NCI-H1694 treated with DMSO at 0.1 percent for 48 hours (cell line): ENCODE measurements around the gene CLASP2.
A peak's percentile ranks its signal among the peaks of the same experiment; 100 is the strongest.

Source experiments
- DNase-seq: peaks from one replicate; lab custom pipeline; 2025; lab: John Stamatoyannopoulos, UW

The CLASP2 gene

GRCh38 chr3:33636125-33636850 is 81.8 kb downstream of the CLASP2 start:
- peak; percentile 14 for DNase-seq

- DNase-seq: no peak
These were observed 83.8 kb downstream of the CLASP2 start for GRCh38 chr3:33634262-33634661.

GRCh38 chr3:33629219-33629618 is 88.8 kb downstream of the CLASP2 start:
- no peak for DNase-seq

GRCh38 chr3:33624756-33625155 is 93.3 kb downstream of the CLASP2 start:
- no peak for DNase-seq

GRCh38 chr3:33613041-33613440 is 105.0 kb downstream of the CLASP2 start:
- DNase-seq: no peak

GRCh38 chr3:33612607-33613006 is 105.4 kb downstream of the CLASP2 start:
- DNase-seq: no peak

GRCh38 chr3:33602829-33603228 is 115.2 kb downstream of the CLASP2 start:
- no peak for DNase-seq

- DNase-seq: peak; percentile 0
These were observed 120.8 kb downstream of the CLASP2 start for GRCh38 chr3:33597257-33597689.

- no peak for DNase-seq
These were observed 125.1 kb downstream of the CLASP2 start for GRCh38 chr3:33592999-33593398.

GRCh38 chr3:33590541-33590940 is 127.5 kb downstream of the CLASP2 start:
- DNase-seq: no peak

GRCh38 chr3:33586402-33586801 is 131.7 kb downstream of the CLASP2 start:
- no peak for DNase-seq

GRCh38 chr3:33582234-33582633 is 135.8 kb downstream of the CLASP2 start:
- DNase-seq: no peak

GRCh38 chr3:33581666-33582065 is 136.4 kb downstream of the CLASP2 start:
- DNase-seq: no peak

- DNase-seq: no peak
These were observed 138.2 kb downstream of the CLASP2 start for GRCh38 chr3:33579840-33580239.

GRCh38 chr3:33579178-33579510 is 138.9 kb downstream of the CLASP2 start:
- DNase-seq: no peak

GRCh38 chr3:33578325-33579177 is 139.5 kb downstream of the CLASP2 start:
- DNase-seq: no peak

- no peak for DNase-seq
These were observed 140.5 kb downstream of the CLASP2 start for GRCh38 chr3:33577588-33577987.

- no peak for DNase-seq
These were observed 140.9 kb downstream of the CLASP2 start for GRCh38 chr3:33577173-33577572.

- DNase-seq: no peak
These were observed 142.7 kb downstream of the CLASP2 start for GRCh38 chr3:33575311-33575710.

- no peak for DNase-seq
These were observed 160.2 kb downstream of the CLASP2 start for GRCh38 chr3:33557829-33558228.

- DNase-seq: no peak
These were observed 160.8 kb downstream of the CLASP2 start for GRCh38 chr3:33557279-33557678.

- no peak for DNase-seq
These were observed 171.0 kb downstream of the CLASP2 start for GRCh38 chr3:33547101-33547500.

GRCh38 chr3:33544126-33544525 is 173.9 kb downstream of the CLASP2 start:
- DNase-seq: no peak
